Measurements from ENCODE around the gene CAVIN4.

DNA sequence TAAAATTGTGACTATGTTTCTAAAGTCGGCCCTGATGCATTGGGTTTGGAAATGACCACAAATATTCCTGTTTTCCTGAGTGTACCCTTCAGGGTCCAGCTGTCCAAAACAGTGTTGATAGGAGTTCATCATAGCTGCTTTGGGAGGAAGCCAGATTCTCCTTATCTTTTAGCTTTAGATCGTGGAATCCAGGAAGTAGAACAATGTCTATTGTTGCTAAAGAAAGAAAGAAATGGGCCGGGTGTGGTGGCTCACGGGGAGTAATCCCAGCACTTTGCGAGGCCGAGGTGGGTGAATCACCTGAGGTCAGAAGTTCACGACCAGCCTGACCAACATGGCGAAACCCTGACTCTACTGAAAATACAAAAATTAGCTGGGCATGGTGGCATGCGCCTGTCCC lies 9.5 kb downstream of the CAVIN4 start:
- TF ChIP-seq, protein P1, sequence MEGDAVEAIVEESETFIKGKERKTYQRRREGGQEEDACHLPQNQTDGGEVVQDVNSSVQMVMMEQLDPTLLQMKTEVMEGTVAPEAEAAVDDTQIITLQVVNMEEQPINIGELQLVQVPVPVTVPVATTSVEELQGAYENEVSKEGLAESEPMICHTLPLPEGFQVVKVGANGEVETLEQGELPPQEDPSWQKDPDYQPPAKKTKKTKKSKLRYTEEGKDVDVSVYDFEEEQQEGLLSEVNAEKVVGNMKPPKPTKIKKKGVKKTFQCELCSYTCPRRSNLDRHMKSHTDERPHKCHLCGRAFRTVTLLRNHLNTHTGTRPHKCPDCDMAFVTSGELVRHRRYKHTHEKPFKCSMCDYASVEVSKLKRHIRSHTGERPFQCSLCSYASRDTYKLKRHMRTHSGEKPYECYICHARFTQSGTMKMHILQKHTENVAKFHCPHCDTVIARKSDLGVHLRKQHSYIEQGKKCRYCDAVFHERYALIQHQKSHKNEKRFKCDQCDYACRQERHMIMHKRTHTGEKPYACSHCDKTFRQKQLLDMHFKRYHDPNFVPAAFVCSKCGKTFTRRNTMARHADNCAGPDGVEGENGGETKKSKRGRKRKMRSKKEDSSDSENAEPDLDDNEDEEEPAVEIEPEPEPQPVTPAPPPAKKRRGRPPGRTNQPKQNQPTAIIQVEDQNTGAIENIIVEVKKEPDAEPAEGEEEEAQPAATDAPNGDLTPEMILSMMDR (IDR thresholded peaks at IDR 0.05; ENCODE audit: insufficient read depth, low read length, poor library complexity, severe bottlenecking): no peak
- no peak for TF ChIP-seq EZH2phosphoT487 (conservative IDR thresholded peaks at IDR 0.05; ENCODE audit: low read length)

Measured in SU-DHL-6 (cell line).